ENCODE results near the gene ARHGAP15. TPM values are rescaled to one million over a fixed set of nuclear protein-coding genes. Genes with fewer than 3 reads are reported as not detected.

ARHGAP15 gene
- total and polyA plus RNA-seq, 2 experiments from 2014 or later: 0.26 TPM; not detected in 1

GRCh38 chr2:143262389-143262788, 133.2 kb downstream of the ARHGAP15 start:
- Histone ChIP-seq H3K27ac (ENCODE audit: low read depth) (no peak overlapping the region), H3K4me1 (ENCODE audit: insufficient read depth) (peaks cover 7% of the 10 kb centered on the region), H3K4me2 (no peak overlapping the region), H3K27me3 (ENCODE audit: insufficient read depth) (no peaks in the 10 kb centered on the region), H4K20me1 (replicated peaks; ENCODE audit: insufficient read depth) (no peaks in the 10 kb centered on the region), H2AFZ (no peak overlapping the region), H3K9me2 (ENCODE audit: insufficient read depth) (no peaks in the 10 kb centered on the region), H3K36me3 (ENCODE audit: insufficient read depth) (no peaks in the 10 kb centered on the region), H3F3A (replicated peaks; ENCODE audit: low read depth) (no peaks in the 10 kb centered on the region), H3K4me3 (no peak overlapping the region), H3K79me2 (replicated peaks; ENCODE audit: insufficient read depth) (no peaks in the 10 kb centered on the region)
- Mint-ChIP-seq H3K4me3 (no peak overlapping the region), H3K9me3 (no peaks in the 10 kb centered on the region), H3K27ac (no peak overlapping the region), H3K36me3 (ENCODE audit: low read depth) (no peaks in the 10 kb centered on the region), H3K27me3 (ENCODE audit: insufficient read depth, low read depth, poor library complexity) (no peaks in the 10 kb centered on the region), H3K4me1 (peaks cover 10% of the 10 kb centered on the region)
- TF ChIP-seq ZNF331 (CRISPR knock-in tag; IDR thresholded peaks at IDR 0.05; ENCODE audit: low read depth): no peak
- TF ChIP-seq CREB1 (CRISPR knock-in tag; IDR thresholded peaks at IDR 0.05; ENCODE audit: low read depth): no peak
- no peak for TF ChIP-seq JUNB (IDR thresholded peaks at IDR 0.05; ENCODE audit: unreplicated experiment)
- TF ChIP-seq EZH2 (IDR thresholded peaks at IDR 0.05; ENCODE audit: low read depth, unreplicated experiment): no peak
- TF ChIP-seq NANOG (IDR thresholded peaks at IDR 0.05; ENCODE audit: borderline replicate concordance): no peak
- TF ChIP-seq, protein P1, sequence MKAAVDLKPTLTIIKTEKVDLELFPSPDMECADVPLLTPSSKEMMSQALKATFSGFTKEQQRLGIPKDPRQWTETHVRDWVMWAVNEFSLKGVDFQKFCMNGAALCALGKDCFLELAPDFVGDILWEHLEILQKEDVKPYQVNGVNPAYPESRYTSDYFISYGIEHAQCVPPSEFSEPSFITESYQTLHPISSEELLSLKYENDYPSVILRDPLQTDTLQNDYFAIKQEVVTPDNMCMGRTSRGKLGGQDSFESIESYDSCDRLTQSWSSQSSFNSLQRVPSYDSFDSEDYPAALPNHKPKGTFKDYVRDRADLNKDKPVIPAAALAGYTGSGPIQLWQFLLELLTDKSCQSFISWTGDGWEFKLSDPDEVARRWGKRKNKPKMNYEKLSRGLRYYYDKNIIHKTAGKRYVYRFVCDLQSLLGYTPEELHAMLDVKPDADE (IDR thresholded peaks at IDR 0.05): no peak
- TF ChIP-seq, protein P2, sequence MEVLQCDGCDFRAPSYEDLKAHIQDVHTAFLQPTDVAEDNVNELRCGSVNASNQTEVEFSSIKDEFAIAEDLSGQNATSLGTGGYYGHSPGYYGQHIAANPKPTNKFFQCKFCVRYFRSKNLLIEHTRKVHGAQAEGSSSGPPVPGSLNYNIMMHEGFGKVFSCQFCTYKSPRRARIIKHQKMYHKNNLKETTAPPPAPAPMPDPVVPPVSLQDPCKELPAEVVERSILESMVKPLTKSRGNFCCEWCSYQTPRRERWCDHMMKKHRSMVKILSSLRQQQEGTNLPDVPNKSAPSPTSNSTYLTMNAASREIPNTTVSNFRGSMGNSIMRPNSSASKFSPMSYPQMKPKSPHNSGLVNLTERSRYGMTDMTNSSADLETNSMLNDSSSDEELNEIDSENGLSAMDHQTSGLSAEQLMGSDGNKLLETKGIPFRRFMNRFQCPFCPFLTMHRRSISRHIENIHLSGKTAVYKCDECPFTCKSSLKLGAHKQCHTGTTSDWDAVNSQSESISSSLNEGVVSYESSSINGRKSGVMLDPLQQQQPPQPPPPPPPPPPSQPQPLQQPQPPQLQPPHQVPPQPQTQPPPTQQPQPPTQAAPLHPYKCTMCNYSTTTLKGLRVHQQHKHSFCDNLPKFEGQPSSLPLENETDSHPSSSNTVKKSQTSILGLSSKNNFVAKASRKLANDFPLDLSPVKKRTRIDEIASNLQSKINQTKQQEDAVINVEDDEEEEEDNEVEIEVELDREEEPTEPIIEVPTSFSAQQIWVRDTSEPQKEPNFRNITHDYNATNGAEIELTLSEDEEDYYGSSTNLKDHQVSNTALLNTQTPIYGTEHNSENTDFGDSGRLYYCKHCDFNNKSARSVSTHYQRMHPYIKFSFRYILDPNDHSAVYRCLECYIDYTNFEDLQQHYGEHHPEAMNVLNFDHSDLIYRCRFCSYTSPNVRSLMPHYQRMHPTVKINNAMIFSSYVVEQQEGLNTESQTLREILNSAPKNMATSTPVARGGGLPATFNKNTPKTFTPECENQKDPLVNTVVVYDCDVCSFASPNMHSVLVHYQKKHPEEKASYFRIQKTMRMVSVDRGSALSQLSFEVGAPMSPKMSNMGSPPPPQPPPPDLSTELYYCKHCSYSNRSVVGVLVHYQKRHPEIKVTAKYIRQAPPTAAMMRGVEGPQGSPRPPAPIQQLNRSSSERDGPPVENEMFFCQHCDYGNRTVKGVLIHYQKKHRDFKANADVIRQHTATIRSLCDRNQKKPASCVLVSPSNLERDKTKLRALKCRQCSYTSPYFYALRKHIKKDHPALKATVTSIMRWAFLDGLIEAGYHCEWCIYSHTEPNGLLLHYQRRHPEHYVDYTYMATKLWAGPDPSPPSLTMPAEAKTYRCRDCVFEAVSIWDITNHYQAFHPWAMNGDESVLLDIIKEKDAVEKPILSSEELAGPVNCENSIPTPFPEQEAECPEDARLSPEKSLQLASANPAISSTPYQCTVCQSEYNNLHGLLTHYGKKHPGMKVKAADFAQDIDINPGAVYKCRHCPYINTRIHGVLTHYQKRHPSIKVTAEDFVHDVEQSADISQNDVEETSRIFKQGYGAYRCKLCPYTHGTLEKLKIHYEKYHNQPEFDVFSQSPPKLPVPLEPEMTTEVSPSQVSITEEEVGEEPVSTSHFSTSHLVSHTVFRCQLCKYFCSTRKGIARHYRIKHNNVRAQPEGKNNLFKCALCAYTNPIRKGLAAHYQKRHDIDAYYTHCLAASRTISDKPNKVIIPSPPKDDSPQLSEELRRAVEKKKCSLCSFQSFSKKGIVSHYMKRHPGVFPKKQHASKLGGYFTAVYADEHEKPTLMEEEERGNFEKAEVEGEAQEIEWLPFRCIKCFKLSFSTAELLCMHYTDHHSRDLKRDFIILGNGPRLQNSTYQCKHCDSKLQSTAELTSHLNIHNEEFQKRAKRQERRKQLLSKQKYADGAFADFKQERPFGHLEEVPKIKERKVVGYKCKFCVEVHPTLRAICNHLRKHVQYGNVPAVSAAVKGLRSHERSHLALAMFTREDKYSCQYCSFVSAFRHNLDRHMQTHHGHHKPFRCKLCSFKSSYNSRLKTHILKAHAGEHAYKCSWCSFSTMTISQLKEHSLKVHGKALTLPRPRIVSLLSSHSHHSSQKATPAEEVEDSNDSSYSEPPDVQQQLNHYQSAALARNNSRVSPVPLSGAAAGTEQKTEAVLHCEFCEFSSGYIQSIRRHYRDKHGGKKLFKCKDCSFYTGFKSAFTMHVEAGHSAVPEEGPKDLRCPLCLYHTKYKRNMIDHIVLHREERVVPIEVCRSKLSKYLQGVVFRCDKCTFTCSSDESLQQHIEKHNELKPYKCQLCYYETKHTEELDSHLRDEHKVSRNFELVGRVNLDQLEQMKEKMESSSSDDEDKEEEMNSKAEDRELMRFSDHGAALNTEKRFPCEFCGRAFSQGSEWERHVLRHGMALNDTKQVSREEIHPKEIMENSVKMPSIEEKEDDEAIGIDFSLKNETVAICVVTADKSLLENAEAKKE (CRISPR knock-in tag; IDR thresholded peaks at IDR 0.05): no peak
- TF ChIP-seq ZNF114 (CRISPR knock-in tag; IDR thresholded peaks at IDR 0.05): no peak
- TF ChIP-seq, protein P3, sequence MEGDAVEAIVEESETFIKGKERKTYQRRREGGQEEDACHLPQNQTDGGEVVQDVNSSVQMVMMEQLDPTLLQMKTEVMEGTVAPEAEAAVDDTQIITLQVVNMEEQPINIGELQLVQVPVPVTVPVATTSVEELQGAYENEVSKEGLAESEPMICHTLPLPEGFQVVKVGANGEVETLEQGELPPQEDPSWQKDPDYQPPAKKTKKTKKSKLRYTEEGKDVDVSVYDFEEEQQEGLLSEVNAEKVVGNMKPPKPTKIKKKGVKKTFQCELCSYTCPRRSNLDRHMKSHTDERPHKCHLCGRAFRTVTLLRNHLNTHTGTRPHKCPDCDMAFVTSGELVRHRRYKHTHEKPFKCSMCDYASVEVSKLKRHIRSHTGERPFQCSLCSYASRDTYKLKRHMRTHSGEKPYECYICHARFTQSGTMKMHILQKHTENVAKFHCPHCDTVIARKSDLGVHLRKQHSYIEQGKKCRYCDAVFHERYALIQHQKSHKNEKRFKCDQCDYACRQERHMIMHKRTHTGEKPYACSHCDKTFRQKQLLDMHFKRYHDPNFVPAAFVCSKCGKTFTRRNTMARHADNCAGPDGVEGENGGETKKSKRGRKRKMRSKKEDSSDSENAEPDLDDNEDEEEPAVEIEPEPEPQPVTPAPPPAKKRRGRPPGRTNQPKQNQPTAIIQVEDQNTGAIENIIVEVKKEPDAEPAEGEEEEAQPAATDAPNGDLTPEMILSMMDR (conservative IDR thresholded peaks at IDR 0.05; ENCODE audit: low read depth in 2 of 2): no peak
- DNase-seq (ENCODE audit: low spot score) (no peak), ATAC-seq (no peak)

All from GM23338 (cell line).